Stomach smooth muscle (tissue), 2 donors: ENCODE data around the gene MED31.
"Not testable (repeated sequence)": the region's sequence is repeated elsewhere in the genome, so short reads cannot be mapped to it uniquely, and the experiment has no call there.

Experiments
- H3K27ac ChIP-seq: one replicate; pipeline ENCODE4 v1.7.0; 2013; ENCODE audit warnings: mild to moderate bottlenecking, low read length, inconsistent platforms
- H3K27me3 ChIP-seq, 2 donors: one replicate each; pipeline ENCODE4 v1.7.0; 2013; ENCODE audit warnings: low read length in 2 of 2; ENCODE audit not compliant: insufficient read depth in 2 of 2, control insufficient read depth in 1 of 2
- H3K36me3 ChIP-seq, 2 donors: one replicate each; pipeline ENCODE4 v1.7.0; 2013; ENCODE audit warnings: low read length in 2 of 2; ENCODE audit not compliant: control insufficient read depth in 2 of 2, insufficient read depth in 2 of 2
- H3K4me1 ChIP-seq: one replicate; pipeline ENCODE4 v1.7.0; 2013; ENCODE audit warnings: low read length; ENCODE audit not compliant: control insufficient read depth, insufficient read depth
- H3K4me3 ChIP-seq, 2 donors: one replicate each; pipeline ENCODE4 v1.7.0; 2013; ENCODE audit warnings: low read length in 2 of 2
- H3K9ac ChIP-seq, 2 donors: one replicate each; pipeline ENCODE4 v1.7.0; 2013; ENCODE audit warnings: low read length in 2 of 2, mild to moderate bottlenecking in 1 of 2
- H3K9me3 ChIP-seq, 2 donors: one replicate each; pipeline ENCODE4 v1.7.0; 2013; ENCODE audit warnings: low read length in 2 of 2; ENCODE audit not compliant: control insufficient read depth in 2 of 2
- donor health status: healthy.
- donor health status: Pancreatic carcinoma.

Gene MED31

DNA sequence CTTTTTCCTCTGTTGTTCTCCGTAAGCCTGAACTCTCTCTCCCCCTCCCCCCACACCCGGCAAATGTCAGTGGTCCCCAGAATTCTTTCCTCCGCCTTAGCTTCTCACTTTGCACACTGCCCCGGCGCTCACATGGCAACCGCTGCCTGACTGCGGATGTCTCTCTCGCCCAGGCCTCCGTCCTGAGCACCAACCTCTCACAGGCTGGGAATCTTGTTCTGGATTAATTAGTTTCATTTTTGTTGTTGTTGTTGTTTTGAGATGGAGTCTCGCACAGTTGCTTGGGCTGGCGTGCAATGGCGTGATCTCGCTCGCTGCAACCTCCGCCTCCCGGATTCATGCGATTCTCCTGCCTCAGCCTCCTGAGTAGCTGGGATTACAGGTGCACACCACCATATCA is 16.8 kb upstream of the MED31 start:
- no peak overlapping the region for H3K27ac ChIP-seq
- peaks cover 2 to 11% of the 10 kb centered on the region in 2 donors for H3K27me3 ChIP-seq
- no peaks in the 10 kb centered on the region for H3K9me3 ChIP-seq
- H3K36me3 ChIP-seq = no peaks in the 10 kb centered on the region
- H3K4me1 ChIP-seq = no peaks in the 10 kb centered on the region
- no peak overlapping the region for H3K4me3 ChIP-seq
- no peak overlapping the region for H3K9ac ChIP-seq

DNA sequence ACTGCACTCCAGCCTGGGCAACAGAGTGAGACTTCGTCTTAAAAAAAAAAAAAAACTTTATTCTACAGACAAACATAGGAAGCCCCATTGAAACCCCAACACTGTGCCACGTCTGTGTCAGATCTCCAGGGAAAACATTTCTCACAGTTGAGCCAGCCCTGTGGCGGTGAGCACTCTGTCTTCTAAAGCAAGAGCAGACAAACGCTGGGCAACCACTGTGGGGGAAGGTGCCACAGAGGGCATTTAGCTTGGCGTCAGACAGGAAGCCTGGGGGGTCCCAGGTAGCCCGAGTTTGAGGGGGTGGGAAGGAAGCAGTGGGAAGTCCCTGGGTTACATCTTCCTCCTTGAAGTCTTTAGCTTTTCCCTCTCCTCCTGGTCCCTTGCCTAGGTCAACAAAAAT is 16.1 kb upstream of the MED31 start:
- H3K27ac ChIP-seq = no peak overlapping the region
- H3K4me1 ChIP-seq = no peaks in the 10 kb centered on the region
- H3K9me3 ChIP-seq = no peaks in the 10 kb centered on the region
- no peak overlapping the region for H3K4me3 ChIP-seq
- H3K27me3 ChIP-seq = peaks cover 2 to 11% of the 10 kb centered on the region in 2 donors
- H3K36me3 ChIP-seq = no peaks in the 10 kb centered on the region
- H3K9ac ChIP-seq = no peak overlapping the region

DNA sequence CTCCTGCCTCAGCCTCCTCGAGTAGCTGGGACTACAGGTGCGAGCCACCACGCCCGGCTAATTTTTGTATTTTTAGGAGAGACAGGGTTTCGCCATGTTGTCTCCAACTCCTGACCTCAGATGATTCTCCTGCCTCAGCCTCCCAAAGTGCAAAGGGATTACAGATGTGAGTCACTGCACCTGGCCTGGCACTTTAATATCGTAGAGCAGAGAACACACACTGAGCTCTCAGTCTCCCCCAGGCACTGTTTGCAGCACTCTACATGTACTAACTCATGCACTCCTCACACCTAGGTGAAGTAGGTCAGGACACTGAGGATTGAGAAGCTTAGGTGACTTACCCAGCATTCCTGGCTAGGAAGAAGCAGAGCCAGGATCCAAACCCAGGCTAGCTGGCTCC is 15.2 kb upstream of the MED31 start:
- Histone ChIP-seq H3K4me1 (no peaks in the 10 kb centered on the region), H3K4me3 (no peak overlapping the region), H3K9ac (no peak overlapping the region), H3K27ac (no peak overlapping the region), H3K9me3 (no peaks in the 10 kb centered on the region), H3K27me3 (peaks cover 2 to 14% of the 10 kb centered on the region in 2 donors), H3K36me3 (no peaks in the 10 kb centered on the region)

DNA sequence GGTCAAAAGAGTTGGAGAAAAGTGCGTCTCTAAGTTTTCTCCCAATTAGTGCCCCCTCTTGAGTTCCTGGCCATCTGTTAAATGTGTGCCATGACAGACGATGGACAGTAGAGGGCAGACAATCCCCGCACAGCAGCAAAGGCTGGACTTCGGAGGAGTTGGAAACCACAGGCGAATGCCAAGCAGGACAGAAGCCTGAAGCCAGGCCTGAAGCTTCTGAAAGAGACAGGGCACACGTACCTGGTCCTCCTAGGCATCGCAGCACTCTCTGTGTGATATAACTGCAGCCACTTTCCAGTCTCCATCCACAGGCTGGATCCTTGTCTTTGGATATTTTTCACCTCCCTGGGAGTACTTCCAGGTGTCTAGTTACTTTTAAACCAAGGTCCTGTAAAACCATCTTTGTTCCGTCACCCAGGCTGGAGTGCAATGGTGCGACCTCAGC is 14.7 kb upstream of the MED31 start:
- H3K36me3 ChIP-seq = no peaks in the 10 kb centered on the region
- no peaks in the 10 kb centered on the region for H3K9me3 ChIP-seq
- H3K4me3 ChIP-seq = no peak overlapping the region
- H3K27ac ChIP-seq = no peak overlapping the region
- H3K4me1 ChIP-seq = no peaks in the 10 kb centered on the region
- H3K9ac ChIP-seq = peak overlapping the region in 1 of 2 donors; percentile 29
- H3K27me3 ChIP-seq = peaks cover 2 to 12% of the 10 kb centered on the region in 2 donors

DNA sequence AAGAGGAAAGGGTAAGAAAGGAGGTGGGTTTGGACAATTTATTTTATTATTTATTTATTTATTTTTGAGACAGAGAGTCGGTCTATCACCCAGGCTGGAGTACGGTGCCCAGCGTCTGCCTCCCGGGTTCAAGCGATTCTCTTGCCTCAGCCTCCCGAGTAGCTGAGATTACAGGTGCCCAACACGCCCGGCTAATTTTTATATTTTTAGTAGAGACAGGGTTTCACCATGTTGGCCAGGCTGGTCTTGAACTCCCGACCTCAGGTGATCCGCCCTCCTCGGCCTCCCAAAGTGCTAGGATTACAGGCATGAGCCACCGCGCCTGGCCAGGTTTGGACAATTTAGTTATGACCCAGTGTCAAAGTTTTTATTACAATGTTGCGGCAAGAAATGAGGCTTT is 11.8 kb upstream of the MED31 start:
- not testable (repeated sequence) for H3K36me3 ChIP-seq, H3K9ac ChIP-seq, H3K4me1 ChIP-seq, H3K27ac ChIP-seq, H3K4me3 ChIP-seq, H3K9me3 ChIP-seq
- H3K27me3 ChIP-seq = peaks cover 0 to 15% of the 10 kb centered on the region in 2 donors

DNA sequence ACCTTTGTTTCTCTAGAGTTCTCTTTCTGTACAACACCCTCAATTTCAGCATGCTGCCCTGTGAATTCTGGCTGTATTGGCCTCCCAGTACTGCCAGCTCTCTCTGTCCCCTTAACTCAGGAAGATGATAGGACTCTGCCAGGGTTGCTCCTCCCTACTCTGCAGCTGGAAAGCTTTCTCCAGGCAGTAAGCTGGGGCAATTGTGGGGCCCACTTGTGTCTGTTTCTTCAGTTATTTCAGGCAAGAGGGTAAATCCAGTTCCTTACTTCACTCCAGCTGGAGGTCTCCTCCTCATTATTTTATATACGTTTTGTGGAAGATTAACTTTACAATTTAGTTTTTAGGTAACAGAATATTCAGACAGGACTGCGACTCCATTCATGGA is 10.1 kb upstream of the MED31 start:
- H3K9ac ChIP-seq = no peak overlapping the region
- H3K4me3 ChIP-seq = no peak overlapping the region
- no peak overlapping the region for H3K27ac ChIP-seq
- H3K36me3 ChIP-seq = no peaks in the 10 kb centered on the region
- H3K27me3 ChIP-seq = peaks cover 5 to 20% of the 10 kb centered on the region in 2 donors
- H3K4me1 ChIP-seq = no peaks in the 10 kb centered on the region
- H3K9me3 ChIP-seq = no peaks in the 10 kb centered on the region

DNA sequence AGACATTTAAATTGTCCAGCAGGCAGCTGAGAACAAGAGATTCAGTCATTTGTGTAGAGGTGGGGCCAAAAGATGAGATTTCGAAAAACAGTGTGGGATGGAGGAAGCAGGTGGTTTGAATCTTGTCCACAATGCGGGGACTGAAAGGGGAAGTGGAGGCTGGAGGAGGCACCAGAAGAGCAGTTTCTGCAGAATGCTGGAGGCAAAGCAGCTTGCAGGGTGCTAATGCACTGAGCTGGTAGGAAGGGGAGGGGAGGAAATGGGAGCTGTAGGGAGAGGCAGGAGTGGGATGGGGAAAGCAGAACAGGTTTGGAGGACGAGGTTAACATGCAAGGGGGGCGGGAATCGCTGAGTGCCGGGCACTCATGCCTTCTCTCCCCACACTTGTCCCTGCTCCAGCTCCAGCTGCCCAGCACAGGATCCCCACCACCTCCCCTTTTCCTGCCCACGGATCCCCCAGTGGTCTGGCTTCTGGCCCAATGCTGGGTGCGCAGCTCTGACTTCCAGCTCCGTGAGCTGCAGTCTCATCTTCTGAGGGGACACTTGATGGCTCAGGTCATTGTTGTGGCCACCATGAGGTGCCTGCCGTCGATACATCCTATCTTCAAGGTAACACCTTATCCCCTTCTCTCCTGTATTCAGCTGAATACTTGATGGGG is 9.5 kb upstream of the MED31 start:
- peaks cover 5 to 20% of the 10 kb centered on the region in 2 donors for H3K27me3 ChIP-seq
- no peaks in the 10 kb centered on the region for H3K36me3 ChIP-seq
- no peaks in the 10 kb centered on the region for H3K9me3 ChIP-seq

DNA sequence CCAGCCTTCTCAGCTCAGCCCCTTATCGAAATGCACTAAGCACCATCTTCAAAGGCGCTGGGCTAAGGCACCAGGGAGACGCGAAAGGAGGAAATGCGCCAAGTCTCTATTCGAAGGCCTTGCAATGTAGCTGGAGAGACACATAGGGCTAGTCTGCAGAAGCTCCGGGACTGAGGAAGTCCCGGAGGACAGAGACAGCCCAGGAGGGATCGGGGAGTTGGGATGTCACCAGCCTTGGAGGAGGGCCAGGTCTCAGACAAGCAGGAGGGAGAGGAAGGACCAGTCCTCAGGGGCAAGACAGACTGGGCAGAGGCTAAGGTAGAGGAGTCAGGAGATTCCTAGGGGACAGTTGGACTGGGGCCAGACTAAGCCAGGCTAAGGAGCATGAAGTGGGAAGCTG is 8.7 kb upstream of the MED31 start:
- no peak overlapping the region for H3K4me3 ChIP-seq

More for the DNA sequence above, 9.5 kb upstream of the MED31 start:
- Histone ChIP-seq H3K4me3 (no peak overlapping the region), H3K4me1 (no peaks in the 10 kb centered on the region), H3K9ac (no peak overlapping the region), H3K27ac (no peak overlapping the region)

DNA sequence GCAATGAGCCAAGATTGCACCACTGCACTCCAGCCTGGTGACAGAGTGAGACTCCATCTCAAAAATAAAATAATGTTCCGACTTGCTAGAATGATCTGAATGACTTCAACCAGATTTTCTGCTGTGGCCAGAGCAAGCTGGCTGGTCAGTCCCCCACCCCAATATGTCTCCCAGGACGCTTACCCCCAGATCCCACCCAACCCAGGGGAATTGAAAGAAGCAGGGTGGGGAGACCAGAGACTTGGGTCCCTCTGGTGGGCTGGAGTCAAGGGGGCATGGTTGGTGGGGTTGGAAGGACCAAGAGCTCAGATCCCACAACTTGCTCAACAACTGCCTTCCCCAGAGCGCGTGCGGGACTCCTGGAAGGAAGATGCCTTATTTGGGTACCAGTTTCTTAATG is 7.0 kb upstream of the MED31 start:
- not testable (repeated sequence) for H3K27ac ChIP-seq, H3K9ac ChIP-seq, H3K36me3 ChIP-seq, H3K4me1 ChIP-seq, H3K9me3 ChIP-seq, H3K4me3 ChIP-seq
- H3K27me3 ChIP-seq = peaks cover 24 to 41% of the 10 kb centered on the region in 2 donors

More for the DNA sequence above, 8.7 kb upstream of the MED31 start:
- no peak overlapping the region for H3K9ac ChIP-seq
- no peak overlapping the region for H3K27ac ChIP-seq
- no peaks in the 10 kb centered on the region for H3K36me3 ChIP-seq
- H3K9me3 ChIP-seq = no peaks in the 10 kb centered on the region
- H3K4me1 ChIP-seq = peaks cover 3% of the 10 kb centered on the region
- H3K27me3 ChIP-seq = peaks cover 9 to 24% of the 10 kb centered on the region in 2 donors

DNA sequence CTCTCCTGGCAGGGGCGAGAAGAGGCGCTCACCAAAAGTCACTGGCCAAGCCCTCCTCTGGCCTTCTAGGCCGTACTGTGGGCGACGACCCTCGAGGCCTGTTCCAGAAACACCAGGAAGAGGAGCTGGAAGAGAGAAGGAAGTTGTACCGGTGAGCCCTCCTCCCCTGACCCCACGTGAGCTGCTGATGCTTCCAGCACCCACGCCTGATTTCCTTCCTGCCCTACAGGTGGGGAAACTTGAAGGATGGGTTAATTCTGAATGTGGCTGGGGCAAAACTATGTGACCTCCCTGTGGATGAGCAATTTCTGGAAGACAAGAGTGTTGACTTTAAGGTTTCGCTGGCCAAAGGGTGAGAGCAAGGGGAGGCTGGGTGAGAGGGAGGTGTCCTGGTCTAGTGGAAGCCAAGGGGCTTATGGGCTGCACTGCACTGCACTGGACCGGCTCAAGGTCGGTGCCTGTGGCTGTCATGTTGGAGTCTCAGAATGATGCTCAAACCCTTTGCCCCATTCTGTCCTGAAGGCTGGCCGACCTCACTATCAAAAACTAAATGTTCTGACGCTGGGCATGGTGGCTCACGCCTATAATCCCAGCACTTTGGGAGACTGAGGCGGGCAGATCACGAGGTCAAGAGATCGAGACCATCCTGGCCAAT is 6.4 kb upstream of the MED31 start:
- Histone ChIP-seq H3K9ac (no peak overlapping the region), H3K4me3 (no peak overlapping the region), H3K27ac (no peak overlapping the region), H3K4me1 (peaks cover 9% of the 10 kb centered on the region), H3K27me3 (peaks cover 25 to 41% of the 10 kb centered on the region in 2 donors), H3K9me3 (peaks cover 0 to 3% of the 10 kb centered on the region in 2 donors), H3K36me3 (no peaks in the 10 kb centered on the region)
